K562 (cell line): ENCODE results near the gene SND1. TPM values are rescaled to one million over a fixed set of nuclear protein-coding genes. Genes with fewer than 3 reads are reported as not detected.
A peak's percentile ranks its signal among the peaks of the same experiment; 100 is the strongest.

Experiments
- ADNP ChIP-seq: fragments of 200-800 bp; sonication (Bioruptor generic); IDR thresholded peaks from 2 replicates; pipeline ENCODE4 v1.6.1; 2016; ENCODE audit warnings: missing genetic modification characterization, missing compliant biosample characterization
- ASH1L ChIP-seq: fragments of 450-650 bp; IDR thresholded peaks from 2 replicates; pipeline ENCODE4 v1.6.1; 2018; ENCODE audit warnings: borderline replicate concordance, mild to moderate bottlenecking, low read depth; ENCODE audit not compliant: partially characterized antibody
- CREB3 ChIP-seq: fragments of 450-650 bp; conservative IDR thresholded peaks from 2 replicates; pipeline ENCODE4 v1.6.1; 2016; ENCODE audit warnings: missing genetic modification characterization, low read depth, mild to moderate bottlenecking, missing compliant biosample characterization, moderate library complexity
- CREBBP ChIP-seq: IDR thresholded peaks from one replicate; pipeline ENCODE4 v1.6.1; 2012; ENCODE audit warnings: low read depth, mild to moderate bottlenecking, control low read depth, inconsistent platforms, low read length
- FOXJ3 ChIP-seq: sonication (generic); formaldehyde crosslinking; IDR thresholded peaks from 2 replicates; pipeline ENCODE4 v1.4.0; 2020; ENCODE audit warnings: mild to moderate bottlenecking, missing genetic modification reagents
- HDAC8 ChIP-seq: fragments of 450-650 bp; IDR thresholded peaks from 2 replicates; pipeline ENCODE4 v1.6.1; 2016; ENCODE audit warnings: mild to moderate bottlenecking, missing genetic modification characterization, moderate library complexity, missing compliant biosample characterization
- HNRNPL ChIP-seq: fragments of 200-400 bp; formaldehyde crosslinking; IDR thresholded peaks from 2 replicates; pipeline ENCODE4 v1.6.1; 2017; ENCODE audit warnings: low read depth, mild to moderate bottlenecking, low read length
- HOXB6 ChIP-seq: fragments of 250-450 bp; sonication (Bioruptor Pico); IDR thresholded peaks from 2 replicates; pipeline ENCODE4 v1.5.1; 2022; ENCODE audit warnings: mild to moderate bottlenecking, borderline replicate concordance
- MXI1 ChIP-seq: IDR thresholded peaks from 2 replicates; pipeline ENCODE4 v1.6.1; 2011; ENCODE audit warnings: low read depth, mild to moderate bottlenecking, improper control_type of control experiment, low read length
- NCOA2 ChIP-seq, 2 experiments: fragments of 450-650 bp; IDR thresholded peaks; 2 replicates each; pipeline ENCODE4 v1.6.1; 2018; ENCODE audit warnings: mild to moderate bottlenecking in 2 of 2, moderate library complexity in 1 of 2; ENCODE audit not compliant: partially characterized antibody in 2 of 2
- PHTF2 ChIP-seq: fragments of 250-450 bp; sonication (Bioruptor Pico); IDR thresholded peaks from 2 replicates; pipeline ENCODE4 v1.5.0; 2021; ENCODE audit warnings: mild to moderate bottlenecking
- POLR2G ChIP-seq: fragments of 200-400 bp; formaldehyde crosslinking; IDR thresholded peaks from 2 replicates; pipeline ENCODE4 v1.6.1; 2017; ENCODE audit warnings: low read depth, mild to moderate bottlenecking, antibody characterized with exemption, low read length, moderate library complexity
- RNF219 ChIP-seq: fragments of 250-450 bp; sonication (Bioruptor Pico); IDR thresholded peaks from 2 replicates; pipeline ENCODE4 v1.5.0; 2022; ENCODE audit warnings: mild to moderate bottlenecking
- SFPQ ChIP-seq: fragments of 200-400 bp; formaldehyde crosslinking; IDR thresholded peaks from 2 replicates; pipeline ENCODE4 v1.6.1; 2017; ENCODE audit warnings: mild to moderate bottlenecking, low read depth, low read length, moderate library complexity
- TAF1 ChIP-seq: IDR thresholded peaks from 2 replicates; pipeline ENCODE4 v1.6.1; 2011; ENCODE audit warnings: mild to moderate bottlenecking, low read length, moderate library complexity; ENCODE audit not compliant: insufficient read depth, control insufficient read depth, severe bottlenecking; ENCODE audit errors: extremely low read depth
- TCF3 ChIP-seq: sonication (generic); formaldehyde crosslinking; IDR thresholded peaks from 2 replicates; pipeline ENCODE4 v1.4.0; 2020; ENCODE audit warnings: mild to moderate bottlenecking, missing genetic modification reagents
- TSC22D4 ChIP-seq: fragments of 450-650 bp; IDR thresholded peaks from 2 replicates; pipeline ENCODE4 v1.6.1; 2016; ENCODE audit warnings: missing genetic modification characterization, missing biosample characterization, control low read depth
- U2AF1 ChIP-seq: fragments of 200-400 bp; formaldehyde crosslinking; optimal IDR thresholded peaks from 2 replicates; pipeline ENCODE3; 2017; ENCODE audit warnings: mild to moderate bottlenecking, low read depth, low read length, moderate library complexity
- ZFP36 ChIP-seq: fragments of 150-350 bp; IDR thresholded peaks from 2 replicates; pipeline ENCODE4 v1.6.1; 2018; ENCODE audit warnings: low read length, low read depth; ENCODE audit not compliant: partially characterized antibody
- ZNF224 ChIP-seq: sonication (generic); formaldehyde crosslinking; IDR thresholded peaks from 2 replicates; pipeline ENCODE4 v1.8.0; 2022; ENCODE audit warnings: mild to moderate bottlenecking, missing genetic modification reagents
- ZNF239 ChIP-seq: fragments of 250-450 bp; sonication (Bioruptor Pico); IDR thresholded peaks from 2 replicates; pipeline ENCODE4 v1.4.0; 2020; ENCODE audit warnings: mild to moderate bottlenecking
- ZNF263 ChIP-seq: sonication (generic); formaldehyde crosslinking; IDR thresholded peaks from 2 replicates; pipeline ENCODE4 v1.8.0; 2022; ENCODE audit warnings: mild to moderate bottlenecking, missing genetic modification reagents, borderline replicate concordance
- ZNF699 ChIP-seq: fragments of 250-450 bp; sonication (Bioruptor Pico); IDR thresholded peaks from 2 replicates; pipeline ENCODE4 v1.8.0; 2021; ENCODE audit warnings: mild to moderate bottlenecking, moderate library complexity; ENCODE audit not compliant: insufficient replicate concordance
- ZNF77 ChIP-seq: fragments of 250-450 bp; sonication (Bioruptor Pico); IDR thresholded peaks from 2 replicates; pipeline ENCODE4 v1.5.0; 2020
- polyA plus RNA-seq, 8 experiments: library from polyadenylated mRNA; depleted of rRNA in 4 of 8; stranded (reverse) in 5 of 8; unstranded in 3 of 8; fragments of >200 nt; fragmentation: Nextera tagmentation in 2 of 8; fragmentation: Illumina TruSeq in 1 of 8; extraction: Ambion mirVana in 2 of 8; extraction: Trizol in 1 of 8; gene quantifications; 2 replicates each; pipeline versions ENCODE4 v1.2.1 to v1.2.3, GENCODE V29; 2011 to 2014; ENCODE audit warnings: inconsistent platforms in 1 of 8, missing spikeins in 1 of 8
- total RNA-seq, 7 experiments: library from RNA; depleted of rRNA in 6 of 7; stranded (reverse); fragments of >200 nt in 6 of 7; fragmentation: Illumina TruSeq in 2 of 7; extraction: Trizol in 2 of 7; gene quantifications; 2 replicates each; pipeline versions ENCODE4 v1.2.1 to v1.2.3, GENCODE V29; 2011 to 2021; ENCODE audit warnings: low replicate concordance in 1 of 7

SND1 gene
- total and polyA plus RNA-seq, 9 of the 15 experiments (the other 6 are each of a cell fraction or from before 2014, with no cell fraction given), result 46.5 to 307 (median 191) TPM

- peak; percentile 10 for TF ChIP-seq TAF1
- no peak for TF ChIP-seq CREBBP
- TF ChIP-seq CREB3 (tag), result no peak
- TF ChIP-seq ZNF239 (CRISPR knock-in tag), result peak; percentile 81
- no peak for TF ChIP-seq HNRNPL
- no peak for TF ChIP-seq SFPQ
- no peak for TF ChIP-seq PHTF2 (CRISPR knock-in tag)
- TF ChIP-seq HOXB6 (CRISPR knock-in tag), result peak; percentile 49; the same call in 1 of the 2 replicates
- no peak for TF ChIP-seq RNF219 (CRISPR knock-in tag)
- peak; percentile 93 for TF ChIP-seq TCF3 (CRISPR knock-in tag)
- no peak for TF ChIP-seq ZNF263 (CRISPR knock-in tag)
- TF ChIP-seq HDAC8 (tag), result no peak
- no peak for TF ChIP-seq ASH1L
- TF ChIP-seq FOXJ3, result no peak
- TF ChIP-seq ADNP (tag), result peak; percentile 59
- peak in 1 of 2 experiments; percentile 29 for TF ChIP-seq NCOA2 (IDR thresholded peaks at IDR 0.05; ENCODE audit: partially characterized antibody in 2 of 2)
- peak; percentile 43 for TF ChIP-seq ZFP36
- TF ChIP-seq TSC22D4, result no peak
- no peak for TF ChIP-seq ZNF77
- no peak for TF ChIP-seq U2AF1
- no peak for TF ChIP-seq MXI1
- no peak for TF ChIP-seq ZNF224
- TF ChIP-seq ZNF699 (CRISPR knock-in tag), result no peak
- 0 out of 2 replicates have a peak, but pooled peaks have one; percentile 38 for TF ChIP-seq POLR2G
Measured at GRCh38 chr7:127822822-127823508, 171.0 kb downstream of the SND1 start (continued).
